Thyroid gland (tissue), 4 donors: ENCODE results near the gene MYO5A. TPM values are rescaled to one million over a fixed set of nuclear protein-coding genes. Genes with fewer than 3 reads are reported as not detected.
"Not testable (repeated sequence)": the region's sequence is repeated elsewhere in the genome, so short reads cannot be mapped to it uniquely, and the experiment has no call there.

Source experiments
- DNase-seq, 2 donors: peaks; one replicate each; pipeline ENCODE4 v3.0.0-alpha.2; 2019
- H3K27ac ChIP-seq, 3 donors: fragments of 200-600 bp; sonication (generic); 1 replicate in 2 of 3; 2 replicates in 1 of 3; pipeline ENCODE4 v1.5.1; 2016 to 2019; ENCODE audit warnings: mild to moderate bottlenecking in 1 of 3, moderate library complexity in 1 of 3
- H3K27me3 ChIP-seq: fragments of 200-600 bp; sonication (generic); one replicate; pipeline ENCODE4 v1.5.1; 2019
- H3K36me3 ChIP-seq, 2 donors: fragments of 200-600 bp; sonication (generic); one replicate each; pipeline ENCODE4 v1.5.1; 2016 to 2019
- H3K4me1 ChIP-seq, 2 donors: fragments of 200-600 bp; sonication (generic); one replicate each; pipeline ENCODE4 v1.5.1; 2017 to 2019
- H3K4me3 ChIP-seq, 3 donors: fragments of 200-600 bp; sonication (generic); replicated peaks in 1 of 3; 1 replicate in 2 of 3; 2 replicates in 1 of 3; pipeline ENCODE4 v1.5.1; 2016; ENCODE audit warnings: mild to moderate bottlenecking in 1 of 3
- H3K9me3 ChIP-seq: fragments of 200-600 bp; sonication (generic); one replicate; pipeline ENCODE4 v1.5.1; 2017
- CTCF ChIP-seq, 6 experiments: fragments of 200-600 bp in 3 of 6; fragments of 450-650 bp in 3 of 6; sonication (generic) in 3 of 6; IDR thresholded peaks; one replicate each; pipeline ENCODE4 v1.5.1; 2016 to 2019; ENCODE audit warnings: antibody characterized with exemption in 6 of 6, mild to moderate bottlenecking in 2 of 6, inconsistent platforms in 1 of 6, moderate library complexity in 1 of 6
- POLR2A ChIP-seq, 2 donors: fragments of 450-650 bp; IDR thresholded peaks; one replicate each; pipeline ENCODE4 v1.6.1; 2017; ENCODE audit warnings: antibody characterized with exemption in 2 of 2, mild to moderate bottlenecking in 2 of 2, moderate library complexity in 1 of 2
- WGBS, 2 donors: methylation state at CpG; one replicate each; pipeline ENCODE4 v1.1.5; 2017; 5-methylcytosine and 5-hydroxymethylcytosine counted together
- intact Hi-C: fragments of 100-400 bp; cut with DNase I; formaldehyde crosslinking; loops from one replicate; pipeline ENCODE4 v1.15.1; 2023
- total RNA-seq, 4 donors: library from RNA; depleted of rRNA; stranded (reverse); fragments of >200 nt; gene quantifications; one replicate each; pipeline ENCODE4 v1.2.3, GENCODE V29; 2016

The MYO5A gene
- total RNA-seq, 4 donors from 2014 or later: 23.3 to 44.1 (median 34.7) TPM

GRCh38 chr15:52422001-52422400, 106.7 kb downstream of the MYO5A start:
- TF ChIP-seq POLR2A (IDR thresholded peaks at IDR 0.05): no peak
- no peak for TF ChIP-seq CTCF (IDR thresholded peaks at IDR 0.05)
- H3K4me1 ChIP-seq: no peaks in the 10 kb centered on the region

GRCh38 chr15:52421029-52421428, 107.7 kb downstream of the MYO5A start:
- no peak overlapping the region for H3K4me3 ChIP-seq
- TF ChIP-seq POLR2A (IDR thresholded peaks at IDR 0.05) (no peak), CTCF (IDR thresholded peaks at IDR 0.05) (no peak)
- intact Hi-C loops: no loop called here
- H3K27me3 ChIP-seq: no peaks in the 10 kb centered on the region
- DNase-seq: no peak
- 87 to 92% methylated on average over 3 of the region's 3 CpGs for WGBS, 2 donors
- H3K27ac ChIP-seq: no peak overlapping the region
- H3K36me3 ChIP-seq: no peaks in the 10 kb centered on the region
- no peaks in the 10 kb centered on the region for H3K4me1 ChIP-seq
- H3K9me3 ChIP-seq: no peaks in the 10 kb centered on the region

More at GRCh38 chr15:52422001-52422400, 106.7 kb downstream of the MYO5A start:
- H3K4me3 ChIP-seq: no peak overlapping the region
- H3K9me3 ChIP-seq: no peaks in the 10 kb centered on the region
- no peaks in the 10 kb centered on the region for H3K36me3 ChIP-seq
- H3K27ac ChIP-seq: no peak overlapping the region
- H3K27me3 ChIP-seq: no peaks in the 10 kb centered on the region
- no peak for DNase-seq
- intact Hi-C loops: no loop called here

- no peaks in the 10 kb centered on the region for H3K4me1 ChIP-seq
- no peaks in the 10 kb centered on the region for H3K9me3 ChIP-seq
- TF ChIP-seq CTCF (IDR thresholded peaks at IDR 0.05): no peak
- no peak for TF ChIP-seq POLR2A (IDR thresholded peaks at IDR 0.05)
- no peak for DNase-seq
- intact Hi-C loops: no loop called here
- no peaks in the 10 kb centered on the region for H3K36me3 ChIP-seq
- 50 to 52% methylated on average over 1 of the region's 1 CpG for WGBS, 2 donors
- no peak overlapping the region for H3K4me3 ChIP-seq
- no peak overlapping the region for H3K27ac ChIP-seq
- H3K27me3 ChIP-seq: no peaks in the 10 kb centered on the region
Measured at GRCh38 chr15:52419494-52419893, 109.2 kb downstream of the MYO5A start.

GRCh38 chr15:52417957-52418356, 110.7 kb downstream of the MYO5A start:
- Histone ChIP-seq H3K4me1 (no peaks in the 10 kb centered on the region), H3K4me3 (no peak overlapping the region), H3K27me3 (no peaks in the 10 kb centered on the region), H3K36me3 (no peaks in the 10 kb centered on the region), H3K9me3 (no peaks in the 10 kb centered on the region), H3K27ac (no peak overlapping the region)
- DNase-seq: no peak
- intact Hi-C loops: no loop called here
- WGBS, 2 donors: 87 to 96% methylated on average over 2 of the region's 2 CpGs
- no peak for TF ChIP-seq POLR2A (IDR thresholded peaks at IDR 0.05)
- TF ChIP-seq CTCF (IDR thresholded peaks at IDR 0.05): no peak

GRCh38 chr15:52417521-52417920, 111.2 kb downstream of the MYO5A start:
- DNase-seq: no peak
- no peaks in the 10 kb centered on the region for H3K4me1 ChIP-seq
- H3K27me3 ChIP-seq: no peaks in the 10 kb centered on the region
- no peak overlapping the region for H3K27ac ChIP-seq
- no peak overlapping the region for H3K4me3 ChIP-seq
- TF ChIP-seq CTCF (IDR thresholded peaks at IDR 0.05) (no peak), POLR2A (IDR thresholded peaks at IDR 0.05) (no peak)
- H3K36me3 ChIP-seq: no peaks in the 10 kb centered on the region
- H3K9me3 ChIP-seq: no peaks in the 10 kb centered on the region
- intact Hi-C loops: no loop called here
- 88 to 90% methylated on average over 3 of the region's 3 CpGs for WGBS, 2 donors

- H3K4me1 ChIP-seq, intact Hi-C loops, H3K27ac ChIP-seq, H3K36me3 ChIP-seq, H3K27me3 ChIP-seq, H3K9me3 ChIP-seq, H3K4me3 ChIP-seq, DNase-seq: not testable (repeated sequence)
- WGBS, 2 donors: 98 to 100% methylated on average over 1 of the region's 1 CpG
Measured at GRCh38 chr15:52416566-52416965, 112.1 kb downstream of the MYO5A start.
